OCI-LY3 (cell line): ENCODE data around the gene DYNLRB1.
A peak's percentile ranks its signal among the peaks of the same experiment; 100 is the strongest.

Experiments
- H2AFZ ChIP-seq: fragments of 200-600, 300-600 bp; shearing (Covaris generic); 2 replicates; pipeline ENCODE4 v1.6.0; 2014; ENCODE audit warnings: antibody characterized with exemption, low read depth, low read length
- H3K27ac ChIP-seq: fragments of 200-600, 300-600 bp; sonication (generic); 2 replicates; pipeline ENCODE4 v1.5.1; 2014; ENCODE audit warnings: mild to moderate bottlenecking, low read length, moderate library complexity, mixed read lengths
- H3K27me3 ChIP-seq: fragments of 200-600, 300-600 bp; sonication (generic); 2 replicates; pipeline ENCODE4 v1.6.1; 2014; ENCODE audit warnings: low read depth, low read length, mixed read lengths
- H3K36me3 ChIP-seq: fragments of 200-600, 300-600 bp; sonication (generic); replicated peaks from 2 replicates; pipeline ENCODE3; 2014; ENCODE audit warnings: low read depth, low read length, mixed read lengths
- H3K4me1 ChIP-seq: fragments of 300-600, 200-600 bp; sonication (generic); 2 replicates; pipeline ENCODE4 v1.6.1; 2014; ENCODE audit warnings: low read length, mixed read lengths
- H3K4me2 ChIP-seq: fragments of 200-600, 300-600 bp; sonication (generic); 2 replicates; pipeline ENCODE4 v1.6.1; 2014; ENCODE audit warnings: low read length, mixed read lengths
- H3K4me3 ChIP-seq: fragments of 300-600, 200-600 bp; sonication (generic); 2 replicates; pipeline ENCODE4 v1.5.1; 2014; ENCODE audit warnings: antibody characterized with exemption, mild to moderate bottlenecking, low read length, moderate library complexity
- H3K79me2 ChIP-seq: fragments of 300-600, 200-600 bp; shearing (Covaris generic); 2 replicates; pipeline ENCODE4 v1.6.1; 2014; ENCODE audit warnings: mild to moderate bottlenecking, low read length, mixed read lengths
- H3K9ac ChIP-seq: fragments of 300-600, 200-600 bp; shearing (Covaris generic); 2 replicates; pipeline ENCODE4 v1.6.0; 2014; ENCODE audit warnings: mild to moderate bottlenecking, low read length, moderate library complexity
- H3K9me3 ChIP-seq: fragments of 200-600, 300-600 bp; shearing (Covaris generic); 2 replicates; pipeline ENCODE4 v1.6.1; 2014; ENCODE audit warnings: low read length, mixed read lengths; ENCODE audit not compliant: insufficient read depth
- H4K20me1 ChIP-seq: fragments of 200-600, 300-600 bp; sonication (generic); 2 replicates; pipeline ENCODE4 v1.6.1; 2016; ENCODE audit warnings: low read length, mixed read lengths; ENCODE audit not compliant: insufficient read depth
- CTCF ChIP-seq: fragments of 200-600, 300-600 bp; sonication (generic); IDR thresholded peaks from 2 replicates; pipeline ENCODE4 v1.5.1; 2014; ENCODE audit warnings: antibody characterized with exemption, low read length, low read depth
- EZH2phosphoT487 ChIP-seq: fragments of 200-600 bp; shearing (Covaris generic); IDR thresholded peaks from 2 replicates; pipeline ENCODE4 v1.6.1; 2018; ENCODE audit warnings: antibody characterized with exemption, mixed run types, low read depth

DYNLRB1 gene

GRCh38 chr20:34560141-34560523 lies 43.9 kb downstream of the DYNLRB1 start:
- Histone ChIP-seq H3K27me3 (no peaks in the 10 kb centered on the region), H3K4me1 (peaks cover 9% of the 10 kb centered on the region), H4K20me1 (peaks cover 3% of the 10 kb centered on the region; the same call in 1 of the 2 replicates), H3K4me2 (no peak overlapping the region), H3K27ac (no peak overlapping the region), H3K79me2 (no peaks in the 10 kb centered on the region), H3K36me3 (no peaks in the 10 kb centered on the region), H3K4me3 (no peak overlapping the region), H2AFZ (no peak overlapping the region), H3K9ac (no peak overlapping the region), H3K9me3 (no peaks in the 10 kb centered on the region)
- TF ChIP-seq CTCF (no peak), EZH2phosphoT487 (no peak)

- TF ChIP-seq EZH2phosphoT487 = no peak
- TF ChIP-seq CTCF = no peak
- H3K27me3 ChIP-seq = no peaks in the 10 kb centered on the region
- H3K9me3 ChIP-seq = no peaks in the 10 kb centered on the region
- no peak overlapping the region for H2AFZ ChIP-seq
- H3K4me3 ChIP-seq = no peak overlapping the region
- H3K4me1 ChIP-seq = peaks cover 10% of the 10 kb centered on the region
- no peak overlapping the region for H3K9ac ChIP-seq
- no peaks in the 10 kb centered on the region for H3K79me2 ChIP-seq
- no peaks in the 10 kb centered on the region for H3K36me3 ChIP-seq
- H3K4me2 ChIP-seq = no peak overlapping the region
- H4K20me1 ChIP-seq = peaks cover 3% of the 10 kb centered on the region; the same call in 1 of the 2 replicates
- H3K27ac ChIP-seq = no peak overlapping the region
Measured at GRCh38 chr20:34560614-34561013, 44.4 kb downstream of the DYNLRB1 start.

GRCh38 chr20:34561661-34562060 lies 45.4 kb downstream of the DYNLRB1 start:
- peaks cover 10% of the 10 kb centered on the region for H3K4me1 ChIP-seq
- no peaks in the 10 kb centered on the region for H3K9me3 ChIP-seq
- no peaks in the 10 kb centered on the region for H3K79me2 ChIP-seq
- no peak overlapping the region for H3K4me3 ChIP-seq
- TF ChIP-seq EZH2phosphoT487 (no peak), CTCF (no peak)
- no peaks in the 10 kb centered on the region for H3K27me3 ChIP-seq
- H4K20me1 ChIP-seq = peaks cover 3% of the 10 kb centered on the region; the same call in 1 of the 2 replicates
- H3K27ac ChIP-seq = no peak overlapping the region
- no peaks in the 10 kb centered on the region for H3K36me3 ChIP-seq
- no peak overlapping the region for H3K9ac ChIP-seq
- H3K4me2 ChIP-seq = no peak overlapping the region
- no peak overlapping the region for H2AFZ ChIP-seq

- no peak overlapping the region for H3K9ac ChIP-seq
- H3K27ac ChIP-seq = no peak overlapping the region
- peaks cover 3% of the 10 kb centered on the region; the same call in 1 of the 2 replicates for H4K20me1 ChIP-seq
- no peaks in the 10 kb centered on the region for H3K9me3 ChIP-seq
- H3K36me3 ChIP-seq = no peaks in the 10 kb centered on the region
- H3K27me3 ChIP-seq = no peaks in the 10 kb centered on the region
- TF ChIP-seq EZH2phosphoT487 (no peak), CTCF (peak; percentile 44)
- no peaks in the 10 kb centered on the region for H3K79me2 ChIP-seq
- H2AFZ ChIP-seq = no peak overlapping the region
- no peak overlapping the region for H3K4me3 ChIP-seq
- H3K4me2 ChIP-seq = no peak overlapping the region
- H3K4me1 ChIP-seq = peaks cover 10% of the 10 kb centered on the region
Measured at GRCh38 chr20:34562641-34563040, 46.4 kb downstream of the DYNLRB1 start.
